GM12865 (cell line): ENCODE data around the gene BBS9.

Source experiments
- DNase-seq: peaks from one replicate; pipeline ENCODE4 v3.0.0; 2010; ENCODE audit warnings: low read depth
- H3K4me3 ChIP-seq: 2 replicates; pipeline ENCODE4 v1.5.1; 2011; ENCODE audit warnings: mild to moderate bottlenecking, low read depth, low read length, control low read depth
- CTCF ChIP-seq: IDR thresholded peaks from 2 replicates; pipeline ENCODE4 v1.5.1; 2011; ENCODE audit warnings: low read length, control low read depth, low read depth, inconsistent platforms; ENCODE audit not compliant: insufficient read depth; ENCODE audit errors: missing control alignments

Gene BBS9

GRCh38 chr7:33192695-33193291 is 63.4 kb downstream of the BBS9 start:
- TF ChIP-seq CTCF, result no peak
- H3K4me3 ChIP-seq, result no peak overlapping the region
- no peak for DNase-seq

- H3K4me3 ChIP-seq, result no peak overlapping the region
- peak; percentile 30 for DNase-seq
- no peak for TF ChIP-seq CTCF
Measured at GRCh38 chr7:33193308-33193864, 64.0 kb downstream of the BBS9 start.

GRCh38 chr7:33195264-33195663 is 65.9 kb downstream of the BBS9 start:
- H3K4me3 ChIP-seq, result no peak overlapping the region
- TF ChIP-seq CTCF, result no peak
- DNase-seq, result no peak

- no peak overlapping the region for H3K4me3 ChIP-seq
- DNase-seq, result no peak
- no peak for TF ChIP-seq CTCF
Measured at GRCh38 chr7:33196221-33196620, 66.9 kb downstream of the BBS9 start.

- no peak for TF ChIP-seq CTCF
- no peak for DNase-seq
- no peak overlapping the region for H3K4me3 ChIP-seq
Measured at GRCh38 chr7:33200282-33200681, 70.9 kb downstream of the BBS9 start.

- no peak for TF ChIP-seq CTCF
- no peak overlapping the region for H3K4me3 ChIP-seq
- DNase-seq, result no peak
Measured at GRCh38 chr7:33201821-33202220, 72.5 kb downstream of the BBS9 start.

GRCh38 chr7:33210958-33211357 is 81.6 kb downstream of the BBS9 start:
- no peak for DNase-seq
- no peak for TF ChIP-seq CTCF
- no peak overlapping the region for H3K4me3 ChIP-seq
